Loucy (cell line): ENCODE measurements around the gene CCDC9B.

Experiments
- H2AFZ ChIP-seq: fragments of 200-600 bp; sonication (generic); 2 replicates; pipeline ENCODE4 v1.6.0; 2016; ENCODE audit warnings: antibody characterized with exemption, mild to moderate bottlenecking, low read length, moderate library complexity
- H3F3A ChIP-seq: fragments of 200-600 bp; 2 replicates; pipeline ENCODE4 v1.6.0; 2016; ENCODE audit warnings: antibody characterized with exemption, low read depth, mild to moderate bottlenecking
- H3K27me3 ChIP-seq: fragments of 200-600 bp; sonication (generic); 2 replicates; pipeline ENCODE4 v1.6.1; 2014; ENCODE audit warnings: low read length, mild to moderate bottlenecking; ENCODE audit not compliant: insufficient read depth, poor library complexity, severe bottlenecking
- H3K36me3 ChIP-seq: fragments of 200-600 bp; sonication (generic); 2 replicates; pipeline ENCODE4 v1.6.1; 2016; ENCODE audit warnings: low read length; ENCODE audit not compliant: insufficient read depth
- H3K4me1 ChIP-seq: fragments of 200-600 bp; sonication (generic); 2 replicates; pipeline ENCODE4 v1.5.1; 2014; ENCODE audit warnings: low read length, mild to moderate bottlenecking; ENCODE audit not compliant: insufficient read depth, poor library complexity, severe bottlenecking
- H3K4me2 ChIP-seq: fragments of 200-600 bp; sonication (generic); 2 replicates; pipeline ENCODE4 v1.6.0; 2014; ENCODE audit warnings: antibody characterized with exemption, low read length, low read depth, mild to moderate bottlenecking; ENCODE audit not compliant: poor library complexity, severe bottlenecking
- H3K4me3 ChIP-seq: fragments of 200-600 bp; sonication (generic); 2 replicates; pipeline ENCODE4 v1.5.1; 2014; ENCODE audit warnings: low read length, mild to moderate bottlenecking, mixed read lengths; ENCODE audit not compliant: poor library complexity, severe bottlenecking
- H3K79me2 ChIP-seq: fragments of 200-600 bp; sonication (generic); 2 replicates; pipeline ENCODE4 v1.6.1; 2014; ENCODE audit warnings: low read length; ENCODE audit not compliant: insufficient read depth
- H3K9ac ChIP-seq: fragments of 200-600 bp; sonication (generic); 2 replicates; pipeline ENCODE4 v1.6.0; 2014; ENCODE audit warnings: mild to moderate bottlenecking, low read depth, low read length, moderate library complexity; ENCODE audit not compliant: poor library complexity, severe bottlenecking
- H3K9me2 ChIP-seq: fragments of 200-600 bp; sonication (generic); replicated peaks from 2 replicates; pipeline ENCODE4 v1.6.1; 2016; ENCODE audit warnings: low read depth, low read length, mixed read lengths
- H3K9me3 ChIP-seq: fragments of 200-600 bp; sonication (generic); 2 replicates; pipeline ENCODE4 v1.6.1; 2014; ENCODE audit warnings: mild to moderate bottlenecking, antibody characterized with exemption, low read length, low read depth; ENCODE audit not compliant: insufficient read depth
- H4K20me1 ChIP-seq: fragments of 200-600 bp; sonication (generic); 2 replicates; pipeline ENCODE4 v1.6.0; 2014; ENCODE audit warnings: antibody characterized with exemption, low read length, mild to moderate bottlenecking; ENCODE audit not compliant: insufficient read depth, poor library complexity, severe bottlenecking
- CTCF ChIP-seq: fragments of 200-600 bp; sonication (generic); conservative IDR thresholded peaks from 2 replicates; pipeline ENCODE4 v1.5.1; 2014; ENCODE audit warnings: mild to moderate bottlenecking, antibody characterized with exemption, low read length
- EZH2phosphoT487 ChIP-seq: fragments of 200-600 bp; IDR thresholded peaks from 2 replicates; pipeline ENCODE4 v1.6.1; 2018; ENCODE audit warnings: antibody characterized with exemption, mild to moderate bottlenecking, moderate library complexity, borderline replicate concordance

The CCDC9B gene

GRCh38 chr15:40295877-40296560 lies 44.7 kb downstream of the CCDC9B start:
- peaks cover 14% of the 10 kb centered on the region; the same call in 1 of the 2 replicates for H3K36me3 ChIP-seq
- TF ChIP-seq CTCF (no peak), EZH2phosphoT487 (no peak)

GRCh38 chr15:40295297-40295696 lies 45.4 kb downstream of the CCDC9B start:
- Histone ChIP-seq H3K79me2 (no peaks in the 10 kb centered on the region), H3K4me1 (peaks cover 4% of the 10 kb centered on the region), H3K9me3 (peaks cover 2% of the 10 kb centered on the region; the same call in 1 of the 2 replicates), H3K4me2 (no peak overlapping the region), H3K27me3 (no peaks in the 10 kb centered on the region), H3F3A (no peaks in the 10 kb centered on the region), H3K36me3 (peaks cover 8% of the 10 kb centered on the region; the same call in 1 of the 2 replicates), H3K4me3 (no peak overlapping the region), H3K9me2 (no peaks in the 10 kb centered on the region), H2AFZ (no peak overlapping the region), H4K20me1 (no peaks in the 10 kb centered on the region), H3K9ac (no peak overlapping the region)
- no peak for TF ChIP-seq CTCF
- TF ChIP-seq EZH2phosphoT487: no peak

More at GRCh38 chr15:40295877-40296560, 44.7 kb downstream of the CCDC9B start:
- no peaks in the 10 kb centered on the region for H3F3A ChIP-seq
- no peak overlapping the region for H3K4me2 ChIP-seq
- no peak overlapping the region for H2AFZ ChIP-seq
- no peaks in the 10 kb centered on the region for H4K20me1 ChIP-seq
- H3K4me1 ChIP-seq: peaks cover 4% of the 10 kb centered on the region
- H3K4me3 ChIP-seq: no peak overlapping the region
- no peaks in the 10 kb centered on the region for H3K79me2 ChIP-seq
- peaks cover 5% of the 10 kb centered on the region; the same call in 1 of the 2 replicates for H3K9me3 ChIP-seq
- no peaks in the 10 kb centered on the region for H3K27me3 ChIP-seq
- no peak overlapping the region for H3K9ac ChIP-seq
- no peaks in the 10 kb centered on the region for H3K9me2 ChIP-seq

- no peak for TF ChIP-seq EZH2phosphoT487
- no peak for TF ChIP-seq CTCF
- no peaks in the 10 kb centered on the region for H3K9me3 ChIP-seq
- no peaks in the 10 kb centered on the region for H3F3A ChIP-seq
- H3K27me3 ChIP-seq: no peaks in the 10 kb centered on the region
- H4K20me1 ChIP-seq: no peaks in the 10 kb centered on the region
- H3K4me2 ChIP-seq: no peak overlapping the region
- peaks cover 4% of the 10 kb centered on the region for H3K4me1 ChIP-seq
- H3K4me3 ChIP-seq: no peak overlapping the region
- peaks cover 6% of the 10 kb centered on the region; the same call in 1 of the 2 replicates for H3K36me3 ChIP-seq
- H3K9ac ChIP-seq: no peak overlapping the region
- H2AFZ ChIP-seq: no peak overlapping the region
- H3K79me2 ChIP-seq: no peaks in the 10 kb centered on the region
- H3K9me2 ChIP-seq: no peaks in the 10 kb centered on the region
These were observed 46.5 kb downstream of the CCDC9B start for GRCh38 chr15:40293905-40294895.
